HG02840 (cell line): ENCODE results near the gene HSFY1.
"Not testable (repeated sequence)": the region's sequence is repeated elsewhere in the genome, so short reads cannot be mapped to it uniquely, and the experiment has no call there.

Experiments
- ATAC-seq: cut with Tn5 transposase; IDR thresholded peaks from one replicate; pipeline ENCODE4 v1.9.1; 2021; ENCODE audit warnings: mild to moderate bottlenecking, moderate library complexity, moderate number of reproducible peaks; ENCODE audit not compliant: unreplicated experiment, low FRiP score

Gene HSFY1

GRCh38 chrY:18546420-18546819, at the start of gene HSFY1:
HSFY1 (plus strand) TSS chrY:18546720; CDS start chrY:18546788, 68 bp downstream.
- ATAC-seq: not testable (repeated sequence)

GRCh38 chrY:18504266-18504665, 42.3 kb upstream of the HSFY1 start:
- not testable (repeated sequence) for ATAC-seq

GRCh38 chrY:18530995-18531655, 15.4 kb upstream of the HSFY1 start:
- ATAC-seq: not testable (repeated sequence)

GRCh38 chrY:18538952-18539351, 7.6 kb upstream of the HSFY1 start:
- ATAC-seq: not testable (repeated sequence)

- ATAC-seq: not testable (repeated sequence)
Observed at GRCh38 chrY:18553132-18553531, 6.6 kb downstream of the HSFY1 start.

- not testable (repeated sequence) for ATAC-seq
Observed at GRCh38 chrY:18565915-18566314, 19.4 kb downstream of the HSFY1 start.
